ENCODE measurements around the gene AP3B2. TPM values are rescaled to one million over a fixed set of nuclear protein-coding genes. Genes with fewer than 3 reads are reported as not detected.

AP3B2 gene
- total RNA-seq, 1 experiment from 2014 or later, result 7.5 TPM

GRCh38 chr15:82749951-82750830 is 40.5 kb upstream of the AP3B2 start:
- no peaks in the 10 kb centered on the region for H3K27me3 Mint-ChIP-seq (ENCODE audit: insufficient read depth, unreplicated experiment)
- TF ChIP-seq CTCF (IDR thresholded peaks at IDR 0.05; ENCODE audit: unreplicated experiment), result no peak
- peak overlapping the region; percentile 92 for H3K27ac Mint-ChIP-seq (ENCODE audit: low read depth, unreplicated experiment)
- intact Hi-C loops (cut with micrococcal nuclease), result loop anchor here (1.0 to 5.0 kb wide), 3 partner anchors 59 to 237 kb away; partner anchors contain the start of genes RAMAC, RPS17 and WHAMM
- POLR2A ChIA-PET, result interaction anchor here (0.6 to 8.0 kb wide), 52 partner anchors 10 to 450 kb away, joined by 3 to 183 read pairs (median 5); partner anchors contain the start of genes AP3B2, BTBD1, C15orf40 and RAMAC
- H3K4me1 Mint-ChIP-seq (ENCODE audit: insufficient read depth, unreplicated experiment), result peaks cover 24% of the 10 kb centered on the region
- H3K9me3 Mint-ChIP-seq (ENCODE audit: unreplicated experiment), result no peaks in the 10 kb centered on the region
- CTCF ChIA-PET, result interaction anchor here (0.6 to 2.1 kb wide), 15 partner anchors 8 to 250 kb away, joined by 3 to 8 read pairs (median 4); partner anchors contain the start of genes RPS17 and WHAMM
- BruUV-seq (replicated peaks), result TSS peak; percentile 94
- H3K36me3 Mint-ChIP-seq (ENCODE audit: insufficient read depth, unreplicated experiment), result peaks cover 38% of the 10 kb centered on the region
- peak overlapping the region; percentile 95 for H3K4me3 Mint-ChIP-seq (ENCODE audit: unreplicated experiment)
- DNase-seq (ENCODE audit: unreplicated experiment), result peak; percentile 93

- ChIA-PET CTCF (interaction anchor here (0.6 to 1.6 kb wide), 2 partner anchors 62 to 165 kb away, joined by 3 read pairs; no protein-coding TSS in a partner anchor), POLR2A (interaction anchor here (0.6 to 8.0 kb wide), 3 partner anchors 30 to 208 kb away, joined by 3 to 183 read pairs (median 182); partner anchors contain the start of genes RPS17 and WHAMM)
- no peak for TF ChIP-seq CTCF (IDR thresholded peaks at IDR 0.05; ENCODE audit: unreplicated experiment)
- intact Hi-C loops (cut with micrococcal nuclease), result no loop called here
- Mint-ChIP-seq H3K27me3 (ENCODE audit: insufficient read depth, unreplicated experiment) (no peaks in the 10 kb centered on the region), H3K4me3 (ENCODE audit: unreplicated experiment) (no peak overlapping the region), H3K27ac (ENCODE audit: low read depth, unreplicated experiment) (no peak overlapping the region), H3K9me3 (ENCODE audit: unreplicated experiment) (no peaks in the 10 kb centered on the region), H3K36me3 (ENCODE audit: insufficient read depth, unreplicated experiment) (peaks cover 28% of the 10 kb centered on the region), H3K4me1 (ENCODE audit: insufficient read depth, unreplicated experiment) (peaks cover 19% of the 10 kb centered on the region)
- DNase-seq (ENCODE audit: unreplicated experiment), result no peak
- no TSS peak for BruUV-seq (replicated peaks)
Observed at GRCh38 chr15:82748315-82748714, 38.6 kb upstream of the AP3B2 start.

DNA sequence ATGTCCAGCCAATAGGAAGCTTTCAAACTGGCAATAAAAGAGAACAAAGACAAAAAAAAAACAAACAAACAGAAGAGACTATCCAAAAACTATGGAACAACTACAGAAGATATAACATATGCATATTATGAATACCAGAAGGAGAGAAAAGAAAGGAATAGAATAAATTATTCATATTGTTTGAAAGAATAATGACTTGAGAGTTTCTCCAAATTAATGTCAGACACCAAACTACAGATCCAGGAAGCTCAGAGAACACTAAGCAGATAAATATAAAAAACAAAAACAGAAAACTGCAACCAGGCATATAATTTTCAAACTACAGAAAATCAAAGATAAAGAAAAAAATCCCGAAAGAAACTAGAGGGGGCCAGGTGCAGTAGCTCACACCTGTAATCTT is 34.1 kb upstream of the AP3B2 start:
- Mint-ChIP-seq H3K9me3 (ENCODE audit: unreplicated experiment) (no peaks in the 10 kb centered on the region), H3K4me3 (ENCODE audit: unreplicated experiment) (no peak overlapping the region), H3K27me3 (ENCODE audit: insufficient read depth, unreplicated experiment) (no peaks in the 10 kb centered on the region), H3K36me3 (ENCODE audit: insufficient read depth, unreplicated experiment) (peaks cover 13% of the 10 kb centered on the region), H3K27ac (ENCODE audit: low read depth, unreplicated experiment) (no peak overlapping the region), H3K4me1 (ENCODE audit: insufficient read depth, unreplicated experiment) (peaks cover 13% of the 10 kb centered on the region)
- no peak for DNase-seq (ENCODE audit: unreplicated experiment)
- intact Hi-C loops (cut with micrococcal nuclease), result no loop called here
- no peak for TF ChIP-seq CTCF (IDR thresholded peaks at IDR 0.05; ENCODE audit: unreplicated experiment)
- ChIA-PET POLR2A (interaction anchor here (1.2 to 5.1 kb wide), 2 partner anchors 69 to 204 kb away, joined by 3 to 52 read pairs; partner anchors contain the start of gene RPS17), CTCF (no interaction called here)
- no TSS peak for BruUV-seq (replicated peaks)

- ChIA-PET POLR2A (interaction anchor here (0.6 to 5.3 kb wide), 15 partner anchors 9 to 324 kb away, joined by 3 to 119 read pairs (median 6); partner anchors contain the start of genes BTBD1, RAMAC, RPS17 and WHAMM), CTCF (interaction anchor here (0.8 kb wide), 2 partner anchors 10 to 211 kb away, joined by 3 read pairs; no protein-coding TSS in a partner anchor)
- peaks cover 13% of the 10 kb centered on the region for H3K36me3 Mint-ChIP-seq (ENCODE audit: insufficient read depth, unreplicated experiment)
- H3K4me1 Mint-ChIP-seq (ENCODE audit: insufficient read depth, unreplicated experiment), result peaks cover 13% of the 10 kb centered on the region
- intact Hi-C loops (cut with micrococcal nuclease), result no loop called here
- TF ChIP-seq CTCF (IDR thresholded peaks at IDR 0.05; ENCODE audit: unreplicated experiment), result no peak
- DNase-seq (ENCODE audit: unreplicated experiment), result peak; percentile 54
- no TSS peak for BruUV-seq (replicated peaks)
- no peaks in the 10 kb centered on the region for H3K9me3 Mint-ChIP-seq (ENCODE audit: unreplicated experiment)
- peak overlapping the region; percentile 30 for H3K4me3 Mint-ChIP-seq (ENCODE audit: unreplicated experiment)
- H3K27ac Mint-ChIP-seq (ENCODE audit: low read depth, unreplicated experiment), result peak overlapping the region; percentile 97
- no peaks in the 10 kb centered on the region for H3K27me3 Mint-ChIP-seq (ENCODE audit: insufficient read depth, unreplicated experiment)
Observed at GRCh38 chr15:82742134-82742533, 32.5 kb upstream of the AP3B2 start.
